Measurements from ENCODE around the gene ID3.

Gene ID3, protein sequence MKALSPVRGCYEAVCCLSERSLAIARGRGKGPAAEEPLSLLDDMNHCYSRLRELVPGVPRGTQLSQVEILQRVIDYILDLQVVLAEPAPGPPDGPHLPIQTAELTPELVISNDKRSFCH

DNA sequence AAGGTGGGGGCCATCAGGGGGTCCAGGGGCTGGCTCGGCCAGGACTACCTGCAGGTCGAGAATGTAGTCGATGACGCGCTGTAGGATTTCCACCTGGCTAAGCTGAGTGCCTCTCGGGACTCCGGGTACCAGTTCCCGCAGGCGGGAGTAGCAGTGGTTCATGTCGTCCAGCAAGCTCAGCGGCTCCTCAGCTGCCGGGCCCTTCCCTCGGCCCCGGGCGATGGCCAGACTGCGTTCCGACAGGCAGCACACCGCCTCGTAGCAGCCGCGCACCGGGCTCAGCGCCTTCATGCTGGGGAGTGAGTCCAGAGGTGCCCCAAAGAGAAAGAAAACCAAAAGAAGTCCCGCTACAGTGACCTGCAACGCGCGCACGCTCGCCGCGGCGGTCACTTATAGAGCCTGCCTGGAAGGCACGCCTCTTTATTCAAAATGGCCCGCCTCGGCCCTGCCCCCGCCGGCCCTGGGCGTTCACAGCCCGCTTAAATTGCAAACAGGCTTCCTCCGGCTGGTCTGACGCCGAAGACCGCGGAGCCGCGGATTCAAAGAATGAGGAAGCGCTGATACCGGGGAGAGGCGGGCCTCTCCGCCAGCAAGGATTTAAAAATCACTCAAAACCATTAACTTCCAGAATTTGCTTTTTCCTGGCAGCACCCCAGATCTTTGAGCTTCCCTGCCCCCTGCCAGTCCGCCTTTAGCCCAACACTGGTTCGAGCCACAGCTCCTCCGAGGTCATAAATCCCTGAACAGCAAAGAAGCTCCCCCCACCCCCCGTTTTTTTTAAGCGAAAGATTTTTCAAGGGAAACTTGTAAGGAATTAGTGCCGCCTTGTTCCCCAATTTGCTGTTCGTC lies at the start of gene ID3:
ID3 (minus strand) TSS at position 366 of the 849 bp plus-strand sequence; CDS start at position 291, 75 bp downstream.
- peak; percentile 96 for DNase-seq

- DNase-seq, result no peak
Observed at GRCh38 chr1:23607944-23608343, 48.6 kb upstream of the ID3 start.

DNA sequence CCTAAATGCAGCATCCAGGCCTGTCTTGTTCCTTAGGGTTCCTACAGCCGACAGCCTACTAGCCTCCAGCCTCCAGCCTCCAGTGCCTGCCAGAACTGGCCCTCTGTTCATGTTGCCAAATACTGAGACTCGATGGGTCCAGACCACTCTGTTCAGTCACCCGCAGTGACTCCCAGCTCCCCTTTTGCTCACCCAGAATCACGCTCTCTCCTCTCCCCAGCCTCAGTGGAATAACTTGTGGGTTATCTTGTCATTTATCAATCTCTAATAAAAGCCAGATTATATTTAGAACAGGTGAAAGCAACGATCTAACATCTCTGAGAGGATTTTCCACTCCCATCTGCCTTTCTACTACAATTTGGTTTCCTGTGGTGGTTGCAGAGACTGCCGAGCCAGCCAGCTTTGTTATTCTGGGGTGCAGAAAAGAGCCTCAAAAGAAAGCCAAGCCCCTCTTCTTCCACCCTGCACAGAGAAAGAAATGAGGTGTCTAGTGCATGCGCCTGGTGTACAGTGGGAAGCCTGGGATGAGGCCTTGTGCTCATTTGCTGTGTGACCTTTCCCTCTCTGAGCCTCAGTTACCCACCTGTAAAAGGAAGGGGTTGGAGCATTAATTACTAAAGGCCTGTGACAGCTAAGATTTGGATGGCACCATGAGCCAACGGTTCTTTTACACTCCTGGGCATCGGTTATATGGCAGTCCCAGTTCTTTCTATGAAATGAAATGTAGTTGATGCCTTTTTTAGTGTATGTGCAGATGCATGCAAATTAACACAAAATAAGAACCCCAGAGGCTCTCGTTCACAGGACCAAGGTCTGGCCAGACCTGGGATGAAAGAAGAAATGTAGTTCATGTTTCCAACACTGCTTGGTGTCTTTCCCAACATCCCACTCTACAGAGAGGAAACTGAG lies 42.9 kb upstream of the ID3 start:
- DNase-seq, result peak; percentile 63

- peak; percentile 65 for DNase-seq
Observed at GRCh38 chr1:23601135-23601967, 42.0 kb upstream of the ID3 start.

DNA sequence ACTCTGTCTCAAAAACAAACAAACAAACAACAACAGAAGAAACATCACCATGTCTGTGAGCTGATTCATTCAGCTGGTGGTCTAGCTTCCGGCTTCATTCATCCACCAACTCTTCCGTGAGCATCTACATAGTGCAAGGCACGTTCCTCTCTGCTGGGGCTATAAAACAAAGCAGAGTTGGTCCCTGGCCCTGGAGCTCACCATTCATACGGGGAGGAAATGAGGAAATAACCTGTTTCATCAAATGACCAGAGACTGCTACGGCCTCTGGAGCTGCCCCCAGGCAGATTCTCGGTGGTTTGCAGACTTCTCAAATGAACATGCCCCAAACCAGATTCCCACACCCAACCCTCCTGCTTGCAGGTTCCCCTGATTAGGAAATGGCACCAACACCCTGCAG lies 41.0 kb upstream of the ID3 start:
- no peak for DNase-seq

- no peak for DNase-seq
Observed at GRCh38 chr1:23599125-23599524, 39.8 kb upstream of the ID3 start.

DNA sequence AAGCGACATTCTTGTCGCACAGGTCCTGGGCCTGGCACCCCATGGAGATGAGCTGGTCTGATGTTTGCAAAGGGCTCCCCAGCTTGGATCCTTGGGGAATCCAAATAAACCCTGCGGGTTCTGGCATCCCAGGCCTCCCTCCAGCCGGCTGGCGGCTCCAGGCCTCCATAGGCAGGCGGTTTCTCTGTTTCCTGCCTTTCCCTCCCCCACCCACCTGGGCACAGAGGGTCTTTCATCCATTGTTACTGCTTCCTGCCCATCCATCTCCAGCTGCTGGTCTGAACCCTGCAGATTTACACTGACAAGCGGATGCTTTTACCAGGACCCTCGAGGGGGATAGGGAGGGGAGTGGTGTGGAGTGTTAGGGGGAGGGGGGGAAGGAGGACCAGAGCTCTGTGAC lies 39.1 kb upstream of the ID3 start:
- no peak for DNase-seq

GRCh38 chr1:23597635-23598388 lies 38.5 kb upstream of the ID3 start:
- DNase-seq, result no peak

- DNase-seq, result no peak
Observed at GRCh38 chr1:23596382-23597358, 37.4 kb upstream of the ID3 start.

GRCh38 chr1:23594927-23595353 lies 35.6 kb upstream of the ID3 start:
- peak; percentile 46 for DNase-seq

DNA sequence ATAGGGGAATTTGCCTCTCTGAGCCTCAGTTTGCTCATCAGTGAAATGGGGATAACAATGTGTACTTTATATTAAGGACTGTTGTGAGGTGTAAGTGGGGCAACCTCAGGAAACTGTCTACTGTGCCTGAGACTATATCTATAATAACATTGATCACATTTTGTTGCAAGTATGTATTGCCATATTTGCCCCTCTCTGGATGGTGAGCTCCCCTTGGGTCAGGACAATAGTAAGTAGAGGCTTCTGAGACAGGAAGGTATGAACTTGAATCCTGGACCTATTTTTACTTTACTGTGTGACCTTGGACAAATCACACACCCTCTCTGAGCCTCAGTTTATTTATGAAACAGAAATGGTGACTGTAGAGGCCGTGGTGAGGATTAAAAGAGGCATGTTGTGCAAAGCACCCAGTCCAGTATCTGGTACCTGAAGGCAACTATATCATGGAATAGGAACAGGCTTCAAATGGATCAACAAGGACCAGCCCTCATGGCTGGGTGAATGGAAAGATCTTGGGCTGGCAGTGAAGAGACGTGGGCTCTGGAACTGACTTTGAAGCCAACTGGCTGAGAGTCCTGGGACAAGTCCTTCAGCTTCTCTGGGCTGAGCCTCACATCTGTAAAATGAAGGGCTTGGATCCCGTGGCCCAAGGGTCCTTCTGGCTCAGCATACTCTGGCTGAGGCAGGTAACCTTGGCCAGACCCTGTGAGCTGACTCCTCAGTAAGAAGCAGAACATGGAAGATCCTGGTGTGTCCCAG lies 35.0 kb upstream of the ID3 start:
- no peak for DNase-seq

DNA sequence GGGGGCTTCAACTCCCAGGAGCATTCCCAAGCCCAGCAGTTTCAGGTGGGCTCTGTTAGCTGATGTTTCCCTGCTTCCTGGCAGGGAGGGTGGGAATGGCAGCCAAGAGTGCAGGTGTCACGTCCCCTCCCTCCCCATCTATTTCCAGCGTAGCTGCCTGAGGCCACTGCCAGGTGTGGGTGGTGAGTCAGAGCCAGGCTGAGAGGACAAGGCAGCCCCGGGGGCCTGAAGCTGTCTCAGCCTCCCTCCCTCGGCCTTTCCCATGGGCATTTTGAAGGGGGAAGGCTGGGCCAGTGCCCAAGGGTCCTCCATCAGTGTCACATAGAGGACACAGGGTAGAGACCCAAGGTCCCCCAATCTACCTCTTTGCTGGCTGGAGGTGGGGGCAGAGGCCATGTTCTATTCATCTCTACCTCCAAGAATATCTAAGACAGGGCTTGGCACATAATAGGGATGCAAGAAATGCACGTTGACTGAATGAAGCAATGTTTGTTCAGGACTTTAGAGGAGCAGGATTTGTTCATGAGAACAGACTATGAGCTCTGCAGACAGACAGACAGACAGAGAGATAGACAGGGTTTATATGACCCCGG lies 34.4 kb upstream of the ID3 start:
- DNase-seq, result peak; percentile 47

DNA sequence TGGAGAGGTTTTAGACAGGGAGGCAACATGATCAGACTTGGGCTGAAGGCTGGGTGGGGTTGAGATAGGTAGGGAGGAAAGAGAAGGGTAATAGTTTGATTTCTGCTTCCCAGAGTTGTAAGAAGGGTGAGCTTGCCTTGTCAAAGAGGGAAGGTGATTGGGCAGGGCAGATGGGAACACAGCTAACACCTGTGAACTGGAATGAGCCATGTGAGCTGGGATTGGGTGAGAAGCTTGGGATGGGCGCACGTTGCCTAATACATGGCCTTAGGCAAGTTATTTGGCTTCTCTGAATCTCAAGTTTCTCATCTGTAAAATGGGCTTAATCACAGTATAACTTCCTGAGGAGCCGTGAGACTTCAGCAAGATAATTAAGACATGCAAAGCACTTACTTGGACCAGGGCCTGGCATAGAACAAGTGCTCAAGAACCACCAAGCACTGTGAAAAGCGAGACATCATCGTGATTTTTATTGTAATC lies 33.8 kb upstream of the ID3 start:
- no peak for DNase-seq

DNA sequence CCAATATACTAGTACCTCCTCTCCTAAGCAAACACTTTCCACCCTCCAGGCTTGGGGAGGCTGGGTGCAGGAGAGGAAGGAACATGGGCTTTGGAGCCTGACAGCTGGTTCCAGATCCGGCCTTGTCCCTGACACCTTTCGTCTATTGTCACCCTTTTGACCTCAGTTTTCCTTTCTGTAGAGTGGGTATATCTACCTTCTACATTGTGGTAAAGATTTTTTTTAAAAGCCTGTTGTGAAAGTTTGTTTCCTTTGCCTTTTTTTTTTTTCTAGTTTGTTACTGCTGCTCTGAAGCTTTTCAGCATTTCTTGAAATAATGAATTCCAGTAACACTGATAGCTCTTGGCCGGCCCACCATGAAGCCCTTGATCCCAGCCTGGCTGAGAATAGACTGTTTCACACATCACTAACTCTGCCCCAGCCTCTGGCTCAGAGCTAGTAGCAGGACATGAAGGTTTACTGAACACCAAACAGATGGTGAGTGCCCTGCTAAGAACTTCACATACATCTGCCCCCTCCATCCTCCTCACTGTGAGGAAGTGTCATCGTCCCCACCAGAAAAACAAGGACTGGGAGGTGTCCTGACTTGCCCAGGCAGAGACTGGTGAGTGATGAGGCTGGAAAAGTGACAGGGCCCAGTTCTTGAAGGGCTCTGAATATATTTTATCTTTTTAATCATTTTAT lies 33.0 kb upstream of the ID3 start:
- DNase-seq, result no peak

GRCh38 chr1:23591460-23592208 lies 32.3 kb upstream of the ID3 start:
- DNase-seq, result peak; percentile 68

DNA sequence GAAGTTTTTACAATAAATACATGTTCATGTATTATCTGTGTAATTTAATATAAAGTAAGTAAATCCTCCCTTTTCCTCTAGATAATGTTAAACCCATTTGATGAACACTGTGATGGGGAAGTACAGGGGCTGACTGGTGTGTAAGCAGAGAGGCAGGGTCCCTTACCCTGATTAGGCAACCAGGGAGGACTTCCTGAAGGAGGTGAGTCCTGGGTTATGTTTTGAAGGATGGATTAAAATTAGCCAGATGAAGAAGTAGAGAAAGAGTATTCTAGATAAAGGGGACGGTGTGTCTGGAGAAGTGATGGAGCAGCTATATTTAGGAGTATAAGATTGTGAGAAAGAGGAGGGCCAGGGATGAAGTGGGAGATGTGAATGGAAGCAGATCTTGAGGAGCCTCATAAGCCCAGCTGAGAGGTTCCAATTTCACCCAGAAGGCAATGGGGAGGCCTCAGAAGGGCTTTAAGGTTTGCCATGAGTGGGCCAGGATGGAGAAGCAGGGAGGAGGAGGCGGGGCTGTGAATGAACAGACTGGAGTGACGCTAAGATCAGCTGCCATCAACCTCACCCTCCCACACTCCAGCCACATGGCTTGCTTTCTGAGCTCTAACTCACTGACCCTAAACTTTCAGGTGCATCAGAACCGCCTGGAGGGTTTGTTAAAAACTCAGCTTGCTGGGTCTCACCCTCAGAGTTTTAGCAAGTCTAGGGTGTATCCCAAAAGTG lies 30.9 kb upstream of the ID3 start:
- no peak for DNase-seq

- no peak for DNase-seq
Observed at GRCh38 chr1:23589585-23589986, 30.3 kb upstream of the ID3 start.
